SK-N-SH (cell line): ENCODE data around the gene ZNF24. TPM values are rescaled to one million over a fixed set of nuclear protein-coding genes. Genes with fewer than 3 reads are reported as not detected.

Experiments used
- CTCF ChIA-PET: fragments of 300-600, 350-600 bp; formaldehyde crosslinking; extraction: SDS; loops from one replicate; lab custom pipeline; 2021; lab: Yijun Ruan, JAX
- POLR2A ChIA-PET: fragments of 350-600 bp; sonication (Branson Sonifier 250); formaldehyde crosslinking; extraction: SDS; loops from one replicate; lab custom pipeline; 2020; ENCODE audit warnings: antibody characterized with exemption, inconsistent platforms; lab: Yijun Ruan, JAX
- DNase-seq: peaks from one replicate; pipeline ENCODE4 v3.0.0; 2012
- H2AFZ ChIP-seq: fragments of 200-600 bp; sonication (generic); 2 replicates; pipeline ENCODE4 v1.8.1; 2016; ENCODE audit warnings: antibody characterized with exemption, mild to moderate bottlenecking, low read depth
- H3F3A ChIP-seq: fragments of 200-600 bp; sonication (generic); replicated peaks from 2 replicates; pipeline ENCODE3; 2016; ENCODE audit warnings: antibody characterized with exemption, mild to moderate bottlenecking; ENCODE audit not compliant: insufficient read depth
- H3K27ac ChIP-seq, 2 experiments: fragments of 200-500 bp in 1 of 2; fragments of 200-600 bp in 1 of 2; sonication (Bioruptor generic) in 1 of 2; sonication (generic), shearing (Covaris generic) in 1 of 2; 2 replicates each; pipeline versions ENCODE4 v1.5.1 to v1.6.1; 2014 to 2016; ENCODE audit warnings: low read depth in 2 of 2, inconsistent platforms in 1 of 2, low read length in 1 of 2, mild to moderate bottlenecking in 1 of 2, mixed read lengths in 1 of 2
- H3K27me3 ChIP-seq: fragments of 200-600 bp; sonication (generic), shearing (Covaris generic); 2 replicates; pipeline ENCODE4 v1.6.1; 2016; ENCODE audit warnings: mixed run types; ENCODE audit not compliant: insufficient read depth
- H3K36me3 ChIP-seq, 2 experiments: fragments of 200-500 bp in 1 of 2; fragments of 200-600 bp in 1 of 2; sonication (Bioruptor generic) in 1 of 2; sonication (generic) in 1 of 2; replicated peaks in 1 of 2; 2 replicates each; pipeline versions ENCODE3 to v1.5.1; 2014 to 2016; ENCODE audit warnings: low read length in 1 of 2, mild to moderate bottlenecking in 1 of 2; ENCODE audit not compliant: insufficient read depth in 2 of 2, control insufficient read depth in 1 of 2
- H3K4me1 ChIP-seq, 2 experiments: fragments of 200-500 bp in 1 of 2; fragments of 200-600 bp in 1 of 2; sonication (Bioruptor generic) in 1 of 2; sonication (generic), shearing (Covaris generic) in 1 of 2; 2 replicates each; pipeline versions ENCODE4 v1.5.1 to v1.6.1; 2014 to 2016; ENCODE audit warnings: low read depth in 1 of 2, low read length in 1 of 2, mixed run types in 1 of 2; ENCODE audit not compliant: insufficient read depth in 2 of 2, control insufficient read depth in 1 of 2
- H3K4me2 ChIP-seq: fragments of 200-600 bp; sonication (generic), shearing (Covaris generic); 2 replicates; pipeline ENCODE4 v1.6.1; 2017; ENCODE audit warnings: mixed run types
- H3K4me3 ChIP-seq, 2 experiments: fragments of 200-500 bp in 1 of 2; fragments of 200-600 bp in 1 of 2; sonication (Bioruptor generic) in 1 of 2; sonication (generic), shearing (Covaris generic) in 1 of 2; 2 replicates each; pipeline versions ENCODE4 v1.5.1 to v1.8.1; 2014 to 2016; ENCODE audit warnings: low read depth in 2 of 2, inconsistent platforms in 1 of 2, low read length in 1 of 2, mild to moderate bottlenecking in 1 of 2, mixed read lengths in 1 of 2, moderate library complexity in 1 of 2
- H3K79me2 ChIP-seq: fragments of 200-600 bp; sonication (generic); 2 replicates; pipeline ENCODE4 v1.8.1; 2017; ENCODE audit warnings: mild to moderate bottlenecking; ENCODE audit not compliant: insufficient read depth
- H3K9ac ChIP-seq: fragments of 200-600 bp; sonication (generic); 2 replicates; pipeline ENCODE4 v1.6.1; 2017; ENCODE audit warnings: mixed run types
- H3K9me2 ChIP-seq: fragments of 200-600 bp; sonication (generic); 2 replicates; pipeline ENCODE4 v1.6.1; 2017; ENCODE audit warnings: mixed run types
- H3K9me3 ChIP-seq: fragments of 200-600 bp; sonication (generic); 2 replicates; pipeline ENCODE4 v1.6.1; 2017; ENCODE audit warnings: mixed run types, mild to moderate bottlenecking, moderate library complexity
- H4K20me1 ChIP-seq: fragments of 200-600 bp; sonication (generic); 2 replicates; pipeline ENCODE4 v1.6.1; 2017; ENCODE audit warnings: mild to moderate bottlenecking, mixed run types; ENCODE audit not compliant: insufficient read depth
- CHD2 ChIP-seq: fragments of 150-350 bp; IDR thresholded peaks from 2 replicates; pipeline ENCODE4 v1.6.1; 2018; ENCODE audit warnings: low read length; ENCODE audit not compliant: partially characterized antibody
- ELF1 ChIP-seq: IDR thresholded peaks from 2 replicates; pipeline ENCODE4 v1.4.0; 2012
- EP300 ChIP-seq, 2 experiments: IDR thresholded peaks; 2 replicates each; pipeline versions ENCODE4 v1.4.0 to v1.6.1; 2012; ENCODE audit warnings: borderline replicate concordance in 1 of 2, low read depth in 1 of 2, low read length in 1 of 2
- GABPA ChIP-seq: IDR thresholded peaks from 2 replicates; pipeline ENCODE4 v1.4.0; 2012; ENCODE audit warnings: low read depth, mild to moderate bottlenecking
- GATA2 ChIP-seq: sonication (generic); formaldehyde crosslinking; IDR thresholded peaks from 2 replicates; pipeline ENCODE4 v1.5.0; 2020; ENCODE audit warnings: mild to moderate bottlenecking, missing genetic modification reagents
- JUND ChIP-seq: IDR thresholded peaks from 2 replicates; pipeline ENCODE4 v1.4.0; 2012
- MEF2A ChIP-seq: IDR thresholded peaks from 2 replicates; pipeline ENCODE4 v1.4.0; 2012; ENCODE audit warnings: low read depth, borderline replicate concordance
- MXI1 ChIP-seq: IDR thresholded peaks from 2 replicates; pipeline ENCODE4 v1.6.1; 2012; ENCODE audit warnings: mild to moderate bottlenecking, low read depth, low read length, improper control_type of control experiment
- NRF1 ChIP-seq: IDR thresholded peaks from 2 replicates; pipeline ENCODE4 v1.6.1; 2012; ENCODE audit warnings: low read depth, mild to moderate bottlenecking, low read length
- PBX3 ChIP-seq: IDR thresholded peaks from 2 replicates; pipeline ENCODE4; 2012
- POLR2AphosphoS5 ChIP-seq: IDR thresholded peaks from 2 replicates; pipeline ENCODE4 v1.6.1; 2012; ENCODE audit warnings: low read depth, low read length
- RCOR1 ChIP-seq: fragments of 150-350 bp; IDR thresholded peaks from 2 replicates; pipeline ENCODE4 v1.6.1; 2017; ENCODE audit warnings: antibody characterized with exemption, low read length
- SIN3A ChIP-seq: IDR thresholded peaks from 2 replicates; pipeline ENCODE4 v1.6.1; 2012; ENCODE audit warnings: low read depth, mild to moderate bottlenecking, low read length, moderate library complexity, borderline replicate concordance
- TCF12 ChIP-seq: IDR thresholded peaks from 2 replicates; pipeline ENCODE4 v1.4.0; 2012
- TEAD4 ChIP-seq: IDR thresholded peaks from 2 replicates; pipeline ENCODE4 v1.4.0; 2012; ENCODE audit warnings: mild to moderate bottlenecking, borderline replicate concordance; ENCODE audit not compliant: insufficient read depth
- USF2 ChIP-seq: fragments of 150-350 bp; IDR thresholded peaks from 2 replicates; pipeline ENCODE4 v1.6.1; 2017; ENCODE audit warnings: antibody characterized with exemption, low read length, low read depth, borderline replicate concordance
- YY1 ChIP-seq: IDR thresholded peaks from 2 replicates; pipeline ENCODE4 v1.4.0; 2012; ENCODE audit warnings: low read depth, mild to moderate bottlenecking
- ZBTB33 ChIP-seq: IDR thresholded peaks from 2 replicates; pipeline ENCODE4 v1.4.0; 2012; ENCODE audit warnings: low read depth, borderline replicate concordance
- WGBS: methylation state at CpG from one replicate; pipeline ENCODE4 v1.1.6; 2017; ENCODE audit warnings: low lambda C conversion rate; 5-methylcytosine and 5-hydroxymethylcytosine counted together
- polyA plus RNA-seq, 3 experiments: library from polyadenylated mRNA; depleted of rRNA; stranded (reverse); fragments of >200 nt; gene quantifications; 2 replicates each; pipeline ENCODE4 v1.2.3, GENCODE V29; 2012
- TF ChIP-seq, protein P1 (sequence below): IDR thresholded peaks from 2 replicates; pipeline ENCODE4 v1.4.0; 2012; ENCODE audit warnings: low read depth
- TF ChIP-seq, protein P2 (sequence below): fragments of 150-350 bp; IDR thresholded peaks from 2 replicates; pipeline ENCODE4 v1.6.1; 2016; ENCODE audit warnings: mild to moderate bottlenecking, low read depth, low read length

Gene ZNF24
- polyA plus RNA-seq, 1 of the 3 experiments (the other 2 are of a cell fraction): 6.9 TPM

DNA sequence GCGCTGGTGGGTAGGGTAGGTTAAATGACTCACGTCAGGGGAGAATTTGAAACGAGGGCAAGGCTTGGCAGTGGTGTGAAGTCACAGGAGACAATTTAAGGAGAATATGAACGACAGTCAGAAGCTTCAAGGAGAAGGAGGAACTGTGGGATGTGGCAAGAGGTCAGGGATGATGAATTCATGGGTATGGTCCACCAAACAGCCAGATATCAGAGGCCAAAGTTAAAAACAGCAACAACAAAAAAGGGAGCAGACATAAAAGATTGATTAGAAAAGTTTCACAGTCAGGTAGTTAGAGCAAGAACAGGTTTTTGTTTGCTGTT lies 34.3 kb upstream of the ZNF24 start:
- H2AFZ ChIP-seq: no peak overlapping the region
- no peak overlapping the region for H3K4me2 ChIP-seq
- CTCF ChIA-PET: interaction anchor here (0.8 to 1.3 kb wide), 2 partner anchors 10 to 906 kb away, joined by 3 read pairs; no protein-coding TSS in a partner anchor
- WGBS: 58% methylated on average over 4 of the region's 4 CpGs
- POLR2A ChIA-PET: no interaction called here
- no peaks in the 10 kb centered on the region for H4K20me1 ChIP-seq
- H3K4me3 ChIP-seq: no peak overlapping the region
- no peaks in the 10 kb centered on the region for H3K79me2 ChIP-seq
- H3K4me1 ChIP-seq: peaks cover 0 to 5% of the 10 kb centered on the region in 2 experiments; a peak in 1 of 4 replicates
- no peak overlapping the region for H3K9ac ChIP-seq
- H3K27me3 ChIP-seq: peaks cover 6% of the 10 kb centered on the region; the same call in 1 of the 2 replicates
- no peaks in the 10 kb centered on the region for H3K9me3 ChIP-seq
- no peaks in the 10 kb centered on the region for H3K36me3 ChIP-seq
- no peaks in the 10 kb centered on the region for H3F3A ChIP-seq
- no peaks in the 10 kb centered on the region for H3K9me2 ChIP-seq
- DNase-seq: no peak
- no peak overlapping the region for H3K27ac ChIP-seq
- TF ChIP-seq GATA2 (CRISPR knock-in tag) (no peak), USF2 (no peak), MEF2A (no peak), POLR2AphosphoS5 (no peak), NRF1 (no peak), JUND (no peak), YY1 (no peak), MXI1 (no peak), PBX3 (no peak), GABPA (no peak), TCF12 (no peak), TEAD4 (no peak), SIN3A (no peak), ZBTB33 (no peak), ELF1 (no peak), EP300 (IDR thresholded peaks at IDR 0.05; ENCODE audit: borderline replicate concordance in 1 of 2, low read depth in 1 of 2, low read length in 1 of 2) (no peak), RCOR1 (no peak), CHD2 (no peak)
- TF ChIP-seq, protein P1, sequence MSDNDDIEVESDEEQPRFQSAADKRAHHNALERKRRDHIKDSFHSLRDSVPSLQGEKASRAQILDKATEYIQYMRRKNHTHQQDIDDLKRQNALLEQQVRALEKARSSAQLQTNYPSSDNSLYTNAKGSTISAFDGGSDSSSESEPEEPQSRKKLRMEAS: no peak
- TF ChIP-seq, protein P2, sequence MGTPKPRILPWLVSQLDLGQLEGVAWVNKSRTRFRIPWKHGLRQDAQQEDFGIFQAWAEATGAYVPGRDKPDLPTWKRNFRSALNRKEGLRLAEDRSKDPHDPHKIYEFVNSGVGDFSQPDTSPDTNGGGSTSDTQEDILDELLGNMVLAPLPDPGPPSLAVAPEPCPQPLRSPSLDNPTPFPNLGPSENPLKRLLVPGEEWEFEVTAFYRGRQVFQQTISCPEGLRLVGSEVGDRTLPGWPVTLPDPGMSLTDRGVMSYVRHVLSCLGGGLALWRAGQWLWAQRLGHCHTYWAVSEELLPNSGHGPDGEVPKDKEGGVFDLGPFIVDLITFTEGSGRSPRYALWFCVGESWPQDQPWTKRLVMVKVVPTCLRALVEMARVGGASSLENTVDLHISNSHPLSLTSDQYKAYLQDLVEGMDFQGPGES: no peak
